GM13977 (cell line): Measurements from ENCODE around the gene NAGA.
"Not testable (repeated sequence)": the region's sequence is repeated elsewhere in the genome, so short reads cannot be mapped to it uniquely, and the experiment has no call there.

Experiments
- DNase-seq: peaks from one replicate; pipeline ENCODE4 v3.0.0; 2012; ENCODE audit warnings: low spot score
- in situ Hi-C: fragments of 300-500 bp; cut with MboI; formaldehyde crosslinking; loops from one replicate; pipeline ENCODE4 v1.12.0; 2022; ENCODE audit warnings: low sequenced_read_pairs, low pct_unique_long_range_greater_than_20kb, mixed read lengths, inconsistent platforms; ENCODE audit not compliant: unreplicated experiment
- TF ChIP-seq, protein P1 (sequence below): IDR thresholded peaks from 2 replicates; pipeline ENCODE4 v1.5.1; 2012; ENCODE audit warnings: mild to moderate bottlenecking, control low read depth; ENCODE audit not compliant: insufficient read depth; ENCODE audit errors: extremely low read depth, missing control alignments

The NAGA gene

DNA sequence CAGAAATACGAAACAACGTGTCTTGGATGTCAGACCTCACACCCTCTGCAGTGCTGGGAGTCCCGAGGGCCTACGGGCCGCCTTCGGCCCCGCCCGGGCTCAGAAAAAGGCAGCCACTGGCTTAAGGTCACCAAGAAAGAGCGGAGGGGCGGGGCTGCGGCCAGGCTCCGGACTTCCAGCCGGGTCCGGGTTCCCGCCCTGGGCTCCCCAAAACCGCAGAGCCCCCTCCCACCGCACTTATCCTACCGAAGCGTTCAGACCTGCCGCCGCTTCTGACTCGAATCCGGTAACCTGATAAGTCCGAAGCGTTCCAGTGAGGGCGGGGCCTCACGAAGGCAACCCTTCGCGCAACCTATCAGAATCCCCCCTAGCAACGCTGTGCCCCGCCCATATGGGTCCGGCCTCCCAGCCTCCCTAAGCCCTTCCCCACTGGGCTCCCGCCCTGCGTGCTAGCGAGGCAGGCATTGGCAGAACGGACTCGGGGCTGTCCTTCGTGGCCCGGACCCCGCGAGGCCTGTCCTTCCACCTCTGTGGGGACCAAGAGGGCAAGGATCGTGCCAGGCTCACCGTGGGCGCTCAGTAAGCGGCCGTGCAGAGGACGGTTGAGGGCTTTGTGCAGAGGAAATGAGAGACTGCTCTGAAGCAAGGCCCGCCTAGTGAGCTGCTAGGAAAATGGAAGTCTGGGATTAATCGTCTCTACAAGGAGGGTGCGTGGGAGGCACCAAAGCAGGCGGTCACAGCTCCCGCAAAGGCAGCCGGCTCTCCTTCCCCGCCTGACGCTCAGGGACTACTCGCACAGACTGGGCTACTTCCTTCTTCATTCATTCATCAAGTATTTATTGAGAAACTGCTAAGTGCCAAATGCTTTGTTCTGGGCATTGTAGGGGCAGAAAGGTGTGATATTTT lies at the start of gene NAGA:
NAGA (minus strand) TSS at position 296 of the 906 bp plus-strand sequence. CDS start 515 bp downstream, outside the sequence.
- TF ChIP-seq, protein P1, sequence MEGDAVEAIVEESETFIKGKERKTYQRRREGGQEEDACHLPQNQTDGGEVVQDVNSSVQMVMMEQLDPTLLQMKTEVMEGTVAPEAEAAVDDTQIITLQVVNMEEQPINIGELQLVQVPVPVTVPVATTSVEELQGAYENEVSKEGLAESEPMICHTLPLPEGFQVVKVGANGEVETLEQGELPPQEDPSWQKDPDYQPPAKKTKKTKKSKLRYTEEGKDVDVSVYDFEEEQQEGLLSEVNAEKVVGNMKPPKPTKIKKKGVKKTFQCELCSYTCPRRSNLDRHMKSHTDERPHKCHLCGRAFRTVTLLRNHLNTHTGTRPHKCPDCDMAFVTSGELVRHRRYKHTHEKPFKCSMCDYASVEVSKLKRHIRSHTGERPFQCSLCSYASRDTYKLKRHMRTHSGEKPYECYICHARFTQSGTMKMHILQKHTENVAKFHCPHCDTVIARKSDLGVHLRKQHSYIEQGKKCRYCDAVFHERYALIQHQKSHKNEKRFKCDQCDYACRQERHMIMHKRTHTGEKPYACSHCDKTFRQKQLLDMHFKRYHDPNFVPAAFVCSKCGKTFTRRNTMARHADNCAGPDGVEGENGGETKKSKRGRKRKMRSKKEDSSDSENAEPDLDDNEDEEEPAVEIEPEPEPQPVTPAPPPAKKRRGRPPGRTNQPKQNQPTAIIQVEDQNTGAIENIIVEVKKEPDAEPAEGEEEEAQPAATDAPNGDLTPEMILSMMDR = no peak
- in situ Hi-C loops = loop anchor here (10.0 kb wide), 1 partner anchor 86 kb away; no protein-coding TSS in a partner anchor
- DNase-seq = peak; percentile 96

- in situ Hi-C loops = no loop called here
- DNase-seq = no peak
- TF ChIP-seq, protein P1 = no peak
These were observed 46.3 kb upstream of the NAGA start for GRCh38 chr22:42116848-42117424.

GRCh38 chr22:42115420-42115830 lies 44.8 kb upstream of the NAGA start:
- DNase-seq, in situ Hi-C loops: not testable (repeated sequence)

DNA sequence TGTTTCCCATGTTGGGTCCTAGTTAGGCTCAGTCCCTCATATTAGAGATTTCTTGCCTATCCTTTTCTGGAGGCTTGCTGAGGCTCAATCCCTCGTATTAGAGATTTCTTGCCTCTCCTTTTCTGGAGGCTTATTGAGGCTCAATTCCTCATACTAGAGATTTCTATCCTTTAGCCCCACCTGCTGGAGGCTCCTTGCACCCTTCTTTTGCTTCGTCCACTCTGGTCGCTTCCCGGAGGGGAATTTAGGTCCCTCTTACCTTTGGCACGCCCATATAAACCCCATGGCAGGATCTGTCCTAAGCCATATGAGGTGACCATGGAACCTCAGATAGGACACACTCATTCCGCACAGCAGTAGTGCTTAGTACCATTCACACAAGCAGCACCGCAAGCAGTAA lies 44.1 kb upstream of the NAGA start:
- in situ Hi-C loops = no loop called here
- TF ChIP-seq, protein P1 = no peak
- no peak for DNase-seq

GRCh38 chr22:42112793-42113192 lies 42.2 kb upstream of the NAGA start:
- DNase-seq, in situ Hi-C loops: not testable (repeated sequence)
- TF ChIP-seq, protein P1 = peak; percentile 13

GRCh38 chr22:42111798-42112197 lies 41.2 kb upstream of the NAGA start:
- in situ Hi-C loops = no loop called here
- DNase-seq = no peak
- TF ChIP-seq, protein P1 = no peak

DNA sequence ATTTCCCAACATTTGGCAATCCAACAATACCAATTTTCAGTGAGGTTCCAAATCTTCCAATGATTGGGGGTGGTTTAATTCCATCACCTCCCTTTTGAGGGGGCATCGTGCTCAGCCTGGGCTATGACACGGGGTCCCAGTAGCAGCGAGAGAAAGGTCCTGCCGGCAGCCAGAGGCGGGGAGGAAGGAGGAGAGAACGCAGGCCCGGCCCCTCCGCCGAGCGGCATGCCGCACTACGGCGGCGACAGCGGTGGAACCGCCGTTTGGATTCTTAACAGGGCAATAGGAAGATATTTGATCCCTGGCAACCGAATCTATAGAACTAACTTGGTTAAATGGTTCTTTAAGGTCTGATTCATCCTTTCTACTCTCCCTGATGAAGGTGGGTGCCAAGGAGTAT lies 38.2 kb upstream of the NAGA start:
- in situ Hi-C loops = no loop called here
- TF ChIP-seq, protein P1 = no peak
- DNase-seq = no peak

- in situ Hi-C loops, DNase-seq: not testable (repeated sequence)
These were observed 33.8 kb upstream of the NAGA start for GRCh38 chr22:42104332-42104860.
